SK-N-MC (cell line): Measurements from ENCODE around the gene SRRM3.
"Not testable (repeated sequence)": the region's sequence is repeated elsewhere in the genome, so short reads cannot be mapped to it uniquely, and the experiment has no call there.

Experiments used
- DNase-seq: peaks from one replicate; pipeline ENCODE4 v3.0.0-alpha.2; 2011; ENCODE audit warnings: low read depth, low spot score
- H3K27ac ChIP-seq: fragments of 200-600 bp; sonication (generic); 2 replicates; pipeline ENCODE4 v1.5.1; 2016; ENCODE audit warnings: mixed run types
- H3K36me3 ChIP-seq: fragments of 200-600 bp; sonication (generic); 2 replicates; pipeline ENCODE4 v1.6.1; 2017; ENCODE audit warnings: antibody characterized with exemption, low read length, mixed read lengths; ENCODE audit not compliant: insufficient read depth
- H3K4me3 ChIP-seq: fragments of 200-600 bp; sonication (generic); 2 replicates; pipeline ENCODE4 v1.5.1; 2016
- H3K9ac ChIP-seq: fragments of 200-600 bp; sonication (generic); 2 replicates; pipeline ENCODE4 v1.8.0; 2017; ENCODE audit warnings: mixed run types, mixed read lengths; ENCODE audit not compliant: insufficient read length
- H3K9me3 ChIP-seq: fragments of 200-600 bp; sonication (generic); 2 replicates; pipeline ENCODE4 v1.6.1; 2017; ENCODE audit warnings: low read depth, mild to moderate bottlenecking, antibody characterized with exemption, low read length, moderate library complexity, mixed read lengths
- EZH2 ChIP-seq: fragments of 200-600 bp; sonication (generic); IDR thresholded peaks from one replicate; pipeline ENCODE4 v1.6.1; 2017; ENCODE audit warnings: antibody characterized with exemption
- FOXP2 ChIP-seq: optimal IDR thresholded peaks from 2 replicates; pipeline ENCODE3; 2011; ENCODE audit warnings: mild to moderate bottlenecking, moderate library complexity; ENCODE audit not compliant: insufficient read depth; ENCODE audit errors: extremely low read length, control extremely low read depth
- POLR2AphosphoS5 ChIP-seq: IDR thresholded peaks from 2 replicates; pipeline ENCODE4 v1.6.1; 2012; ENCODE audit warnings: mild to moderate bottlenecking, low read depth, low read length, borderline replicate concordance

SRRM3 gene

GRCh38 chr7:76328389-76328788 is 126.7 kb downstream of the SRRM3 start:
- Histone ChIP-seq H3K36me3 (peaks cover 70% of the 10 kb centered on the region), H3K9ac (no peak overlapping the region), H3K4me3 (no peak overlapping the region), H3K27ac (no peak overlapping the region), H3K9me3 (no peaks in the 10 kb centered on the region)
- no peak for DNase-seq
- TF ChIP-seq POLR2AphosphoS5 = no peak
- no peak for TF ChIP-seq EZH2
- TF ChIP-seq FOXP2 = no peak

GRCh38 chr7:76329479-76329878 is 127.8 kb downstream of the SRRM3 start:
- no peak overlapping the region for H3K9ac ChIP-seq
- no peak for DNase-seq

GRCh38 chr7:76330261-76330660 is 128.6 kb downstream of the SRRM3 start:
- TF ChIP-seq FOXP2 = no peak
- no peak for TF ChIP-seq POLR2AphosphoS5
- TF ChIP-seq EZH2 = no peak
- H3K9me3 ChIP-seq = no peaks in the 10 kb centered on the region
- H3K27ac ChIP-seq = 0 out of 2 replicates have a peak overlapping the region, but pooled peaks have one; percentile 5
- no peak overlapping the region for H3K9ac ChIP-seq
- H3K4me3 ChIP-seq = no peak overlapping the region
- DNase-seq = no peak
- peaks cover 81% of the 10 kb centered on the region for H3K36me3 ChIP-seq

More at GRCh38 chr7:76329479-76329878, 127.8 kb downstream of the SRRM3 start:
- peaks cover 81% of the 10 kb centered on the region for H3K36me3 ChIP-seq
- H3K27ac ChIP-seq = no peak overlapping the region
- H3K4me3 ChIP-seq = no peak overlapping the region
- no peaks in the 10 kb centered on the region for H3K9me3 ChIP-seq
- no peak for TF ChIP-seq EZH2
- no peak for TF ChIP-seq FOXP2
- TF ChIP-seq POLR2AphosphoS5 = 0 out of 2 replicates have a peak, but pooled peaks have one; percentile 10

- TF ChIP-seq POLR2AphosphoS5 (no peak), FOXP2 (no peak), EZH2 (no peak)
- Histone ChIP-seq H3K9me3 (no peaks in the 10 kb centered on the region), H3K27ac (0 out of 2 replicates have a peak overlapping the region, but pooled peaks have one; percentile 5), H3K4me3 (no peak overlapping the region), H3K9ac (no peak overlapping the region), H3K36me3 (peaks cover 79% of the 10 kb centered on the region)
- no peak for DNase-seq
These were observed 129.0 kb downstream of the SRRM3 start for GRCh38 chr7:76330673-76331072.

GRCh38 chr7:76332078-76332477 is 130.4 kb downstream of the SRRM3 start:
- H3K9me3 ChIP-seq = no peaks in the 10 kb centered on the region
- TF ChIP-seq FOXP2 = no peak
- TF ChIP-seq EZH2 = no peak
- no peak for TF ChIP-seq POLR2AphosphoS5
- H3K9ac ChIP-seq = no peak overlapping the region
- no peak overlapping the region for H3K27ac ChIP-seq
- peaks cover 82% of the 10 kb centered on the region for H3K36me3 ChIP-seq
- H3K4me3 ChIP-seq = no peak overlapping the region
- no peak for DNase-seq

GRCh38 chr7:76333511-76334101 is 131.9 kb downstream of the SRRM3 start:
- peaks cover 84% of the 10 kb centered on the region for H3K36me3 ChIP-seq
- H3K27ac ChIP-seq = peak overlapping the region; percentile 26
- TF ChIP-seq POLR2AphosphoS5 (no peak), FOXP2 (no peak), EZH2 (no peak)

GRCh38 chr7:76334320-76334967 is 132.7 kb downstream of the SRRM3 start:
- TF ChIP-seq EZH2 (no peak), FOXP2 (no peak), POLR2AphosphoS5 (no peak)
- no peak overlapping the region for H3K4me3 ChIP-seq
- peaks cover 81% of the 10 kb centered on the region for H3K36me3 ChIP-seq
- H3K9me3 ChIP-seq = no peaks in the 10 kb centered on the region
- no peak overlapping the region for H3K9ac ChIP-seq
- peak overlapping the region; percentile 26; the same call in 1 of the 2 replicates for H3K27ac ChIP-seq
- no peak for DNase-seq

More at GRCh38 chr7:76333511-76334101, 131.9 kb downstream of the SRRM3 start:
- Histone ChIP-seq H3K4me3 (no peak overlapping the region), H3K9me3 (no peaks in the 10 kb centered on the region), H3K9ac (no peak overlapping the region)
- DNase-seq = no peak

- peaks cover 81% of the 10 kb centered on the region for H3K36me3 ChIP-seq
These were observed 133.7 kb downstream of the SRRM3 start for GRCh38 chr7:76335417-76335816.

GRCh38 chr7:76336094-76336493 is 134.4 kb downstream of the SRRM3 start:
- H3K9me3 ChIP-seq = no peaks in the 10 kb centered on the region
- peak overlapping the region; percentile 59 for H3K27ac ChIP-seq
- no peak overlapping the region for H3K9ac ChIP-seq
- DNase-seq = no peak
- TF ChIP-seq EZH2 (no peak), POLR2AphosphoS5 (no peak), FOXP2 (no peak)
- no peak overlapping the region for H3K4me3 ChIP-seq
- H3K36me3 ChIP-seq = peaks cover 84% of the 10 kb centered on the region

More at GRCh38 chr7:76335417-76335816, 133.7 kb downstream of the SRRM3 start:
- DNase-seq, H3K4me3 ChIP-seq, H3K9me3 ChIP-seq, H3K9ac ChIP-seq, H3K27ac ChIP-seq: not testable (repeated sequence)
